Measurements from ENCODE around the gene GPR6. TPM values are rescaled to one million over a fixed set of nuclear protein-coding genes. Genes with fewer than 3 reads are reported as not detected.

Gene GPR6
- total RNA-seq, 1 donor from 2014 or later = not detected

DNA sequence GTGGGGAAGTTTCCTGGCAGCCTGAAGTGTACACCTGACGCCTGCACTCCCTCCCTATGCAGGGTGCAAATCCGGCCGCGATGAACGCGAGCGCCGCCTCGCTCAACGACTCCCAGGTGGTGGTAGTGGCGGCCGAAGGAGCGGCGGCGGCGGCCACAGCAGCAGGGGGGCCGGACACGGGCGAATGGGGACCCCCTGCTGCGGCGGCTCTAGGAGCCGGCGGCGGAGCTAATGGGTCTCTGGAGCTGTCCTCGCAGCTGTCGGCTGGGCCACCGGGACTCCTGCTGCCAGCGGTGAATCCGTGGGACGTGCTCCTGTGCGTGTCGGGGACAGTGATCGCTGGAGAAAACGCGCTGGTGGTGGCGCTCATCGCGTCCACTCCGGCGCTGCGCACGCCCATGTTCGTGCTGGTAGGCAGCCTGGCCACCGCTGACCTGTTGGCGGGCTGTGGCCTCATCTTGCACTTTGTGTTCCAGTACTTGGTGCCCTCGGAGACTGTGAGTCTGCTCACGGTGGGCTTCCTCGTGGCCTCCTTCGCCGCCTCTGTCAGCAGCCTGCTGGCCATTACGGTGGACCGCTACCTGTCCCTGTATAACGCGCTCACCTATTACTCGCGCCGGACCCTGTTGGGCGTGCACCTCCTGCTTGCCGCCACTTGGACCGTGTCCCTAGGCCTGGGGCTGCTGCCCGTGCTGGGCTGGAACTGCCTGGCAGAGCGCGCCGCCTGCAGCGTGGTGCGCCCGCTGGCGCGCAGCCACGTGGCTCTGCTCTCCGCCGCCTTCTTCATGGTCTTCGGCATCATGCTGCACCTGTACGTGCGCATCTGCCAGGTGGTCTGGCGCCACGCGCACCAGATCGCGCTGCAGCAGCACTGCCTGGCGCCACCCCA lies 1.2 kb downstream of the GPR6 start:
- H3K27ac Mint-ChIP-seq = no peak overlapping the region
- H3K36me3 Mint-ChIP-seq = no peaks in the 10 kb centered on the region
- peak overlapping the region; percentile 60 for H3K4me3 Mint-ChIP-seq
- H3K4me1 Mint-ChIP-seq (ENCODE audit: unreplicated experiment) = peaks cover 4% of the 10 kb centered on the region
- H3K9me3 Mint-ChIP-seq = no peaks in the 10 kb centered on the region
- peaks cover 92% of the 10 kb centered on the region for H3K27me3 Mint-ChIP-seq
- TF ChIP-seq, protein P1, sequence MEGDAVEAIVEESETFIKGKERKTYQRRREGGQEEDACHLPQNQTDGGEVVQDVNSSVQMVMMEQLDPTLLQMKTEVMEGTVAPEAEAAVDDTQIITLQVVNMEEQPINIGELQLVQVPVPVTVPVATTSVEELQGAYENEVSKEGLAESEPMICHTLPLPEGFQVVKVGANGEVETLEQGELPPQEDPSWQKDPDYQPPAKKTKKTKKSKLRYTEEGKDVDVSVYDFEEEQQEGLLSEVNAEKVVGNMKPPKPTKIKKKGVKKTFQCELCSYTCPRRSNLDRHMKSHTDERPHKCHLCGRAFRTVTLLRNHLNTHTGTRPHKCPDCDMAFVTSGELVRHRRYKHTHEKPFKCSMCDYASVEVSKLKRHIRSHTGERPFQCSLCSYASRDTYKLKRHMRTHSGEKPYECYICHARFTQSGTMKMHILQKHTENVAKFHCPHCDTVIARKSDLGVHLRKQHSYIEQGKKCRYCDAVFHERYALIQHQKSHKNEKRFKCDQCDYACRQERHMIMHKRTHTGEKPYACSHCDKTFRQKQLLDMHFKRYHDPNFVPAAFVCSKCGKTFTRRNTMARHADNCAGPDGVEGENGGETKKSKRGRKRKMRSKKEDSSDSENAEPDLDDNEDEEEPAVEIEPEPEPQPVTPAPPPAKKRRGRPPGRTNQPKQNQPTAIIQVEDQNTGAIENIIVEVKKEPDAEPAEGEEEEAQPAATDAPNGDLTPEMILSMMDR (conservative IDR thresholded peaks at IDR 0.05) = no peak
- no peak for DNase-seq (ENCODE audit: extremely low spot score, unreplicated experiment)

DNA sequence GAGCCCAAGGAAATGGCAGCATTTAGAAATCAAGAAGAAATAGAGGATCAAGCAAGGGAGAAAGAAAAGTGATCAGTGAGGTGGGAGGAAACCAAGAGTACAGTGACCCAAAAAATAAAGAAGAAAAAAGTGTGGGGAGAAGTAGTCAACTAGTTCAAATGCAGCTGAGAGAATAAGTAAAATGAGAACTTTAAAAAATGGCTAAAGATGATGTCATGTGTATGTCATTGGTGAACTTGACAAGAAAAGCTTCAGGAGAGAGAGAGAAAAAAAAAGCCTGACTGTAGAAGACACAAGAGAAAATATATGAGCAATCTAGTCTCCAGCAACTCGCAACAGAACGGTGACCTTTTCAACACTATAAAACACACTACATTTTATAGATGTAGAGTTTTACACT lies 6.3 kb downstream of the GPR6 start:
- Mint-ChIP-seq H3K4me1 (ENCODE audit: unreplicated experiment) (no peaks in the 10 kb centered on the region), H3K27ac (no peak overlapping the region), H3K27me3 (peaks cover 55% of the 10 kb centered on the region), H3K9me3 (no peaks in the 10 kb centered on the region), H3K4me3 (no peak overlapping the region), H3K36me3 (no peaks in the 10 kb centered on the region)
- DNase-seq (ENCODE audit: extremely low spot score, unreplicated experiment) = no peak
- TF ChIP-seq, protein P1 (conservative IDR thresholded peaks at IDR 0.05) = no peak

DNA sequence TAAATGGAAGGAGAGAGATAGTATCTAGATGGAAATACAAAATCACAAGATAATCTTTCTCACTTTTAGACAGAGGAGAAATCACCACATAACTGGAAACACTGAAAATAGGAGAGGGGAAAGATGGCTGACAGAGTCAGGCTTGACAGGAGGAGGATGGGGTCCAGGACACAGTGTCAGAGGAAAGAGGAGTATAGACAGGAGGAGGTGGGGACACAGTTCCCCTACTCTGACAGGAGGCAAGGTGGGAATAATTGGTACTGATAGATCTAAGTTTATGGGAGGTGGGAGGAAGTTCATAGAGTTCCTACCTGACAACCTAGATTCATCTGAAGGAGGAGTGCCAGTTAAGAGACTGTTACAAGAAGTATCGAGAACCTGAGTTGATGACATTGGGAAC lies 9.1 kb downstream of the GPR6 start:
- Mint-ChIP-seq H3K27me3 (peaks cover 49% of the 10 kb centered on the region), H3K4me3 (no peak overlapping the region), H3K4me1 (ENCODE audit: unreplicated experiment) (no peaks in the 10 kb centered on the region), H3K36me3 (no peaks in the 10 kb centered on the region), H3K9me3 (no peaks in the 10 kb centered on the region), H3K27ac (no peak overlapping the region)
- TF ChIP-seq, protein P1 (conservative IDR thresholded peaks at IDR 0.05) = no peak
- no peak for DNase-seq (ENCODE audit: extremely low spot score, unreplicated experiment)

DNA sequence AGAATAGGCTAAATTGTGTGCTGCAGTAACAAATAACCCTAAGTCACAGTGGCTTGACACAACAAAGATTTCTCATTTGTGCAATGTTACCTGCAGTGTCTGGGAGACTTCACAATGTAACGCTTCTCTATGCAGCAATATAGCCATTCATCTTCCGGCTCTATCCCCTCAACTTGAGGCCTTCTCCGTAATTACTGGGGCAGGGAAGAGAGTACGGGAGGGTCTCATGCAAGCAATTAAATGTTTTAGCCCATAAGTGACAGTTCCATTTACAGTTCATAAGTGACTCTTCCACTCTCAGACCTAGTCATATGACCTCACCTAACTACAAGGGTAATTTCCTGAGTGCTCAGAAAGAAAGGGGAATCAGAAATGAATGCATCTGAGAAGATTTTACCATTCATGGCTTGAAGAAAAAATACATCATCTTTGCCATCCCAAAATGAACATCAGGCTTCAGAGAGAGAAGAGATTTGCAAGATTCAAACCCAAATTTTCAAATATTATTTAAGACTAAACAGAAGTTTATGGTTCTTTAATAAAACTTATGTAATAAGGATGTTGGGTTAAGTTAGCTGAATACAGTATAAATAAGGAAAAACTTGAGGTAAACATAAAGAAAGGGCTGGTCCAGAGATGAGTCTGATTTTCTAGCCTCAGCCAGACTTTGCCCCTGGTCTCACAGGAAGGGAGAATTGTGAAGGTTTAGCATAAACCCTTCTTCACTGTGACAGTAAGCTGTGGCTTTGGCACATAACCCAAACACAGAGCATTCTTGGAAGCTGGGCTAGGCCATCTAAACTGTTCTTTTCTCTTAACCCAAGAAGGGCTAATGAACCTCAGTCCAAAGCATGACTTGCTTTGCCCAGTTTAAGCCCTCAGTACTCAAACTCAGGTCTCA lies 13.3 kb downstream of the GPR6 start:
- Mint-ChIP-seq H3K4me3 (no peak overlapping the region), H3K27ac (no peak overlapping the region), H3K36me3 (no peaks in the 10 kb centered on the region), H3K27me3 (peaks cover 43% of the 10 kb centered on the region), H3K9me3 (no peaks in the 10 kb centered on the region), H3K4me1 (ENCODE audit: unreplicated experiment) (no peaks in the 10 kb centered on the region)
- no peak for DNase-seq (ENCODE audit: extremely low spot score, unreplicated experiment)
- TF ChIP-seq, protein P1 (conservative IDR thresholded peaks at IDR 0.05) = no peak

DNA sequence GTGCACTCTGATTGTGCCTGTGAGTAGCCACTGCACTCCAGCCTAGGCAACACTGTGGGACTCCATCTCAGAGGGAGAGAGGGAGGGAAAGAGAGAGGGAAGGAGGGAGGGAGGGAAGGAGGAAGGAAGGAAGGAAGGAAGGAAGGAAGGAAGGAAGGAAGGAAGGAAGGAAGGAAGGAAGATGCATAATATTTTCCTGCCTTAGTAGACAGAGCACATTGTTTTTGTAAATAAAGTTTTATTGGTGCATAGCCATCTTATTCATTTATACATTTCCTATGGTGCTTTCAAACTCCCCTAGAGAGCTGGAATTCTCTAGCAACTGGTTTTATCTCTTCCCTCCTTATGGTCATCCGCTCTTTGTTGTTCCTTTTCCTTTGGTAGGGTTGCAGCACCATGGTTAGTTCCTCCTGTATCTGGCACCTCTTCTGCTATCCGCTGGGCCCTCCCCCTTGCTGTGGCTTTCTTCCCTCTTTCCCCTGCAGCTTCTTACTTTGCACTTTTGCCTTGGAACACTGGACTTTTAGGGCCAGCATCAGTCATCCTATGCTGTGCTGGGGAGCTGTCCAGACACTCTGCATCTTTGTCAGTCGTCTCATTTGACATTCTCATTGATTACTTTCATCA lies 20.2 kb downstream of the GPR6 start:
- DNase-seq (ENCODE audit: extremely low spot score, unreplicated experiment) = no peak
- TF ChIP-seq, protein P1 (conservative IDR thresholded peaks at IDR 0.05) = no peak
- Mint-ChIP-seq H3K4me3 (no peak overlapping the region), H3K36me3 (no peaks in the 10 kb centered on the region), H3K27me3 (peaks cover 33% of the 10 kb centered on the region), H3K9me3 (no peaks in the 10 kb centered on the region), H3K4me1 (ENCODE audit: unreplicated experiment) (no peaks in the 10 kb centered on the region), H3K27ac (no peak overlapping the region)
